OCI-LY1 (cell line): ENCODE results near the gene WWOX.

Experiments
- CTCF ChIP-seq: fragments of 200-600 bp; sonication (generic), shearing (Covaris generic); IDR thresholded peaks from 2 replicates; pipeline ENCODE4 v1.5.1; 2017; ENCODE audit warnings: mild to moderate bottlenecking, antibody characterized with exemption, low read length, moderate library complexity, mixed read lengths
- EZH2 ChIP-seq: fragments of 200-600 bp; sonication (generic), shearing (Covaris generic); IDR thresholded peaks from 2 replicates; pipeline ENCODE4 v1.8.0; 2017; ENCODE audit warnings: borderline replicate concordance, mixed run types, mild to moderate bottlenecking, antibody characterized with exemption, low read length, moderate library complexity, mixed read lengths

GRCh38 chr16:78982096-78982744 lies 882.8 kb downstream of the WWOX start:
- TF ChIP-seq EZH2 = no peak
- TF ChIP-seq CTCF = no peak
